SH-SY5Y (cell line): Measurements from ENCODE around the gene TPM2.

ENCODE experiments used
- GATA2 ChIP-seq: IDR thresholded peaks from 2 replicates; pipeline ENCODE4 v1.6.1; 2011; ENCODE audit warnings: mild to moderate bottlenecking, low read depth, low read length
- GATA3 ChIP-seq: IDR thresholded peaks from 2 replicates; pipeline ENCODE4 v1.6.1; 2011; ENCODE audit warnings: low read depth, mild to moderate bottlenecking, low read length, moderate library complexity

Gene TPM2

GRCh38 chr9:35728041-35728971, 38.6 kb upstream of the TPM2 start:
- TF ChIP-seq GATA3 (no peak), GATA2 (no peak)

DNA sequence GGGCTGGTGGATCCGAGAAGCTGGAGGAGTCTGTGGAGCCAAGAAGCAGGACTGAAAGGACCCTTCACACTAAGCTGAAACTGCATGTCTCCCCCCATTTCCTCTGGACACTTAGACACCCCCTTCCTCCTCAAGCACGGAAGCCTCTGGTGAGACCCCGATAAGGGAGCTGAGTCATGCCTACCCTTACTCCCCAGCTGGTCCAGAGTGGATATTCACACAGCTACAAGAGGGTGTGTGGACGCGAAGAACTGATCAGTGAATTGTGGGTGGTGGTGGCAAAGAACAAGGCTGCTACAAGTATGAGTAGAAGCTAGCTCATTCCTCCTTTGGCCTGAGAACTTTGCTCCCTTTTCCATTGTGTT, 37.9 kb upstream of the TPM2 start:
- TF ChIP-seq GATA2 (no peak), GATA3 (no peak)

DNA sequence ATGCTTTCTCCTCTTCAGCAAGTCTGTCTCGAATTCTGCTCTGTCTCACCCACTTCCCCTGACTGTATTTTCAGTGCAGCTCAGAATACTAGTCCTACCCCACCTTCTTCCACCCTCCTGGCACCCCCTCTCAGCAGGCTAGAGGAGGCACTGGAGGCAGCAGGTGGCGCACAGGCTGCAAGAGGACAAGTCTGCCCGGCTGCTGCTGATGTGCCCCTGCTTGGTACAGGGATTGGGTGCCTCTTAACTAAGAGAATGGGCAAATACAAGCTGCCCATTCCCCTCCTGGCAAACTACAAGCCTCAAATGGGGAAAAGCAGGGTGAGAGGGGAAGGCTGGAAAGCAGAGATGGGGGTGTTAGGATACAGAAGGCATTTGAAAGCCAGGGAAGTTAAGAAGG, 37.2 kb upstream of the TPM2 start:
- TF ChIP-seq GATA3 (no peak), GATA2 (no peak)

GRCh38 chr9:35725362-35725761, 35.6 kb upstream of the TPM2 start:
- TF ChIP-seq GATA3 (no peak), GATA2 (no peak)

DNA sequence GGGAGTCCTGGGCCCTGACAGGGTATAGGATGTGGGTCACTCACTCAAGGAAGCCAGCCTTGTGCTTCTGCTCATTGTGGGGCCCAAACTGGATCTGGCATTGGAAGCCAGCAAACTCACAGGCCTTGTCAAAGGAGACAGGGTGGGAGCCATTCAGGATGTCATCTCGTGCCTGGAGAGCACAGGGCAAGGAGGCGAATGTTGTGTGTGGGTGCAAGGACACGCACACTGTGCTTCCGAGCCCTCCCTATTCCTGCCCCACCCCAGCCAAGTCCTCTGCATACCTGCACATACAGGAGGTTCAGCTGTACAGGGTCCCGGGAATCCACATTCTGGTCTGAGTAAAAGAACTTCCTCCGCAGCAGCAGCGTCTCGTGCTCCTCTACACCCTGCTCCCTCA, 34.2 kb upstream of the TPM2 start:
- no peak for TF ChIP-seq GATA2
- no peak for TF ChIP-seq GATA3

- no peak for TF ChIP-seq GATA3
- TF ChIP-seq GATA2: no peak
Observed at GRCh38 chr9:35723426-35723825, 33.7 kb upstream of the TPM2 start.

DNA sequence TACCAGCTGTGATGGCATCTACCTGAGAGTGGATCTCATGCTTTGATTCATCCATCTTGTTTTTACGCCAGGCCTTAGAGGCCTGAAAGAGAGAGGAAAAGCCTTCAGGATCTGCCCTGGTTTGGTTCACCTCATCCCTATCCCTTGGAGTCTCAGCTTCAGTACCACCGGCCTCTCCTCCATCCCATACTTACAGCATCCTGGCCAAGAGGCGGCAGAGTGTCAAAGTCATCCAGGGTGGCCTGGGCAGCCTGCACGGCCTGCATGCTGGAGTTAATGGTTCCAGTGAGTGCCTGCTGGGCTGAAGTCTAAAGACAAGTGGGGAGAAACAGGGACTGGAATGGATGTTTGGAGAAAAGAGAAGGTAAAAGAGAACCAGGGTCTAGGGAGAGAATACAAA, 29.8 kb upstream of the TPM2 start:
- TF ChIP-seq GATA2: no peak
- no peak for TF ChIP-seq GATA3

DNA sequence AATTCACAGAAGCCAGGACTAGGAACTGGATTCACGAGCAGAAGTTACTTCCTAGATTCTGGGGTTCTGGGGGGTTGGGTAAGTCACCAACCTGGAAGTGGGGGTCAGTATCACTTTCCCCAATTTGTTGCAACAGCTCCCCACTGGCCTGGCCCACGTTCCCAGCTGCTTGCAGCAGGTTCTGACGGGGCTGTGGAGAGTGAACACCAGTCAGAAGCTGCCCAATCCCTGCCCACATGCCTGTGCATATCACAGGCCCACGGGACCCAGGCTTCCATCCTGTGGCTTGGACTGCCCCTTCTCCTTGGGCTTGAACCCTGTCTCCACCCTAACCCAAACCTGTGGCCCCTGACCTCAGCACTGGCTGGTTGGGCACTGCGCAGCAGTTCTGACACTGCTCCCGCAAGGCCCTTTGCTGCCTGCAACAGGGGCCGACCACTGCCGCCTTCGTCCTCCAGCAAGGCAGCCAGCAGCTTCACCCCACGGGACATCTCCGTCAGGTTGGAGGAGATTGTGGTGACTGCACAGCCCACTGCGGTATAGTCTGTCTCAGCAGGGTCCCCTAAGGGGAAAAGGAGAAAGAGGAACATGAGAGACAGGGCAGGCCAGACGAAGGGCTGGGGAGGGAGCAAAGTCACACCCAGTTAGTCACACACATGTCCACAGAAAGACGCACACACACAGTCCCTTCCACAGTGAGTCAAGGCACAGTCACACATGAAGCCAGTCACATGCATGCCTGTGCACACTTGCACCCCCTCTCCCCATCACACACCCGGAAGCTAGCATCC, 29.2 kb upstream of the TPM2 start:
- no peak for TF ChIP-seq GATA3
- TF ChIP-seq GATA2: no peak

DNA sequence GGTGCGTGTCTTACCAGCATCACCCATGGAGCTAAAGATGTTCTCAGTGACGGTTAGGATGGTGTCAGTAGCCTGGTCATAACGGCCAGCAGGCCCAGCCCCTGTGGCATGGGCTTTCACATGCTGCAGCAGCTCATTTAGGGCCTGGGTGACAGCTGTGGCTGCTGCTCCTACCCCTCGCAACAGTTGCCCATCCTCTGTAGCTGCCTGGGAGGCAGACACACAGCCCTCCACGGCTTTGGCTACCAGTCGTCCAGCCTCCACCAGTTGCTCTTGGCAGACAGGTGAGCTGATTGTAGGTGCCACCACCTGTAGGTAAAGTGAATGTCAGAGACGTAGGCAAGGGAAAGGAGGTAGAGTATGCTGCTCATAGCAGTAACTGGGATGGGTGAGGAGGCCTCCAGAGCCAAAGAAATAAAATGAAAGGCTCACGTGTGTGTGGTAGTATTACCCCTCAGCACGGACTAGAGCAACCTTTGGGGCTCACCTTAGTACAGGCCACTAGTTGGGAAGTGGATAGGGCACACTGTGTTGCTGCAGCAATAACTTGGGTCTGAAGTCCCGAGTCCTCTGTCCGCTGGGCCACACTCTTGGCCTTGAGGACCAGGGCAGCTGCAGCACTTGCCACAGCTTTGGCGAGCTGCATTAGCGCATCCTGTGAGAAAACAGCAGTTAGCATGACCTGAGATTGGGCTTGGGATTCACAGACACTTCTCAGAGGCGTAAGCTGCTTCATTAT, 27.6 kb upstream of the TPM2 start:
- TF ChIP-seq GATA3 (no peak), GATA2 (no peak)

GRCh38 chr9:35716230-35716629, 26.5 kb upstream of the TPM2 start:
- TF ChIP-seq GATA3 (no peak), GATA2 (no peak)

GRCh38 chr9:35714579-35715252, 25.0 kb upstream of the TPM2 start:
- no peak for TF ChIP-seq GATA2
- no peak for TF ChIP-seq GATA3

GRCh38 chr9:35714123-35714522, 24.4 kb upstream of the TPM2 start:
- no peak for TF ChIP-seq GATA2
- no peak for TF ChIP-seq GATA3

- TF ChIP-seq GATA3 (no peak), GATA2 (no peak)
Observed at GRCh38 chr9:35713578-35713977, 23.9 kb upstream of the TPM2 start.

DNA sequence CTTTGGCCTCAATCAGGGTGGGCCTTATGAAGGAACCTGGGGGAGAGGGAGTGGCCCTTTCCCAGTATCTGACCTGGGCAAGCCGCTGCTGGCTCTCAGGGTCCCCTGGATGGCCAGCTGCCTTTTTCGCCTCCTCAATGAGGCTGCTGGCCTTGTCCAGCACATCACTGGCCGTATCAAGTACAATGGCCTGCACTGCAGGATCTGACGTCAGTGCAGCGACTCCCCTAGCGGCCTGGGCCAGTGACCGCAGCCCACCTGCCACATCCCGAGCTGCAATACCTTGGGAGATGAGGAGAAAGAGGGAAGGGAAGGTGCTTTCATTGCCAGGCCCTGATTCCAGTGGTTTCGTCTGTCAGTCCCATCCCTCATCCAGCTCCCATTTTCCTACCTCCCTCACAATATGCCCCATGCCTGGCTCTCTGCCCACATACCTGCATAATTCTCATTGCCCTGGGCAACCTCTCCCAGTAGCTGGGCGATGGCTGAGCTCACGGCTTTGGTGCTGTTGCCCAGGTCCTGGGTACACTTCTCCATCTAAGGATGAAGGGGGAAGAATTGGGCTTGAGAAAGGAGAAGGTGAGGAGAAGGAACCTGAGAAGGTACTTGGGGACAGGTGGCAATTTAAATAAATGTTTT, 23.2 kb upstream of the TPM2 start:
- TF ChIP-seq GATA2 (no peak), GATA3 (no peak)
